ENCODE data around the gene PHLPP1. TPM values are rescaled to one million over a fixed set of nuclear protein-coding genes. Genes with fewer than 3 reads are reported as not detected.

PHLPP1 gene
- total RNA-seq, 1 experiment from 2014 or later, result 39.9 TPM

GRCh38 chr18:62954366-62954765, 239.0 kb downstream of the PHLPP1 start:
- Histone ChIP-seq H3K27me3 (ENCODE audit: insufficient read depth, low read length) (no peaks in the 10 kb centered on the region), H3K4me1 (ENCODE audit: insufficient read depth, low read length) (no peaks in the 10 kb centered on the region; the same call in 1 of the 2 replicates), H2BK120ac (ENCODE audit: low read depth, low read length, poor library complexity, severe bottlenecking) (no peak overlapping the region), H4K8ac (replicated peaks; ENCODE audit: insufficient read length, low read depth, low read length) (no peak overlapping the region), H3K27ac (ENCODE audit: insufficient read length, low read depth, low read length) (no peak overlapping the region), H3K79me2 (ENCODE audit: insufficient read depth, low read length) (no peaks in the 10 kb centered on the region), H2AFZ (ENCODE audit: low read length) (no peak overlapping the region), H2BK20ac (ENCODE audit: low read depth, low read length, poor library complexity, severe bottlenecking) (no peak overlapping the region), H2AK5ac (ENCODE audit: insufficient read length, low read length) (no peak overlapping the region), H3K79me1 (ENCODE audit: insufficient read depth, low read depth, low read length, poor library complexity, severe bottlenecking) (no peaks in the 10 kb centered on the region), H4K20me1 (ENCODE audit: control insufficient read depth, insufficient read depth, insufficient read length) (no peaks in the 10 kb centered on the region), H3K4ac (ENCODE audit: low read depth, low read length) (no peak overlapping the region), H3K23me2 (ENCODE audit: insufficient read length, low read depth, low read length, poor library complexity, severe bottlenecking) (no peaks in the 10 kb centered on the region), H3K14ac (ENCODE audit: insufficient read depth, low read length) (no peak overlapping the region), H3T11ph (ENCODE audit: low read length) (no peak overlapping the region), H3K4me2 (ENCODE audit: insufficient read depth, insufficient read length, low read length) (no peak overlapping the region), H4K5ac (ENCODE audit: insufficient read length, low read depth, low read length) (no peak overlapping the region), H2BK15ac (ENCODE audit: low read depth, low read length) (no peak overlapping the region), H3K9me3 (ENCODE audit: control insufficient read depth, low read depth, low read length) (no peaks in the 10 kb centered on the region), H3K18ac (ENCODE audit: insufficient read length, low read depth, low read length) (no peak overlapping the region), H4K91ac (ENCODE audit: insufficient read length, low read depth, low read length) (no peak overlapping the region), H2BK5ac (ENCODE audit: insufficient read length, low read length) (no peak overlapping the region), H2BK12ac (ENCODE audit: insufficient read length, low read depth, low read length) (no peak overlapping the region), H3K56ac (ENCODE audit: insufficient read length, low read depth, low read length) (no peak overlapping the region), H3K23ac (ENCODE audit: insufficient read length, low read depth, low read length) (no peak overlapping the region), H3K9ac (ENCODE audit: extremely low read depth, insufficient read length, low read length) (no peak overlapping the region)
- Mint-ChIP-seq H3K27ac (no peak overlapping the region), H3K4me1 (peaks cover 5 to 10% of the 10 kb centered on the region in 2 experiments), H3K27me3 (ENCODE audit: low read depth) (no peaks in the 10 kb centered on the region), H3K36me3 (ENCODE audit: insufficient read depth in 1 of 3, low read depth in 3 of 3) (peaks cover 29 to 38% (median 29%) of the 10 kb centered on the region in 3 experiments; a peak in 6 of 7 replicates), H3K4me3 (no peak overlapping the region), H3K9me3 (no peaks in the 10 kb centered on the region)
- TF ChIP-seq CTCF (conservative IDR thresholded peaks at IDR 0.05), result no peak
- WGBS (ENCODE audit: extremely low coverage, insufficient read length, low lambda C conversion rate), result no CpG with 5 or more reads among the region's 2 CpGs
- DNase-seq, result no peak

Data from H9 (cell line).